GM18498 (cell line): ENCODE data around the gene CARD10.

Experiments
- ATAC-seq: cut with Tn5 transposase; IDR thresholded peaks from one replicate; pipeline ENCODE4 v1.9.1; 2021; ENCODE audit warnings: mild to moderate bottlenecking, moderate library complexity; ENCODE audit not compliant: unreplicated experiment

CARD10 gene

DNA sequence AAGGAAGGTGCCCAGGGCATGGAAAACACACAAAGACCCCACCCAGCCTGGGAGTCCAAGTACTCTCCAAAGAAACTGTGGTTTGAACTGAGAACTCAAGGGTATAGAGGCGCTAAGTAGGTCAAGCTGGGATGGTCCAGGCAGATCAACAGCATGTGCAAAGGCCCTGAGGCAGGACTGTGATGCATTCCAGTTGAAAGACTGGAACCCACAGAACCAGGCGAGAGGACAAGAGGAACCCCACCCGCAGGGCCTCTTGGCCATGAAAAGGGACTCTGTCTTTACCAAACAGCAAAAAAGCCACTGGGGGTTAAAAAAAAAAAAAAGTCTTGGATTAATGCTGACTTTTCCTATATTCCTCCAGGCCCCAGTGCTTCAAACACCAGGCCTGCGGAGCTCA lies 14.3 kb downstream of the CARD10 start:
- ATAC-seq = no peak

DNA sequence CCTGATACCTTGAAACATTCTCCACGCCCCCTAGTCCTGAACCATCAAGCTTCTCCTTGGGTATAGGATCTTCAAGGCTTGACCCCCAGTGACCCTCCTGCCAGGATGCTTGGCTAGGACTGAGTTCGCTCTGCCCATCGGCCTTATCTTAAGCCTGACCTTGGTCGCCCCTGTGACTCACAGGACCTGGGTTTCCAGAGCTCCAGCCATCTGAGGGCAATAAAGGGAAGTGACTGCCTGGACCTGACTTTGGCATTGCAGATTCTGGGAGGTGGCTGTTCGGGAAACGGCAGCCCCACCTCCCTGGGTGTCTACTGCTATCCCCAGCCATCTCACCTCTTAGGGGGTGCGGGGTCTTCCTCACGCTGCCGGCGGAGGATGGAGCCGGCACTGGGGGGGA lies 15.4 kb downstream of the CARD10 start:
- no peak for ATAC-seq

DNA sequence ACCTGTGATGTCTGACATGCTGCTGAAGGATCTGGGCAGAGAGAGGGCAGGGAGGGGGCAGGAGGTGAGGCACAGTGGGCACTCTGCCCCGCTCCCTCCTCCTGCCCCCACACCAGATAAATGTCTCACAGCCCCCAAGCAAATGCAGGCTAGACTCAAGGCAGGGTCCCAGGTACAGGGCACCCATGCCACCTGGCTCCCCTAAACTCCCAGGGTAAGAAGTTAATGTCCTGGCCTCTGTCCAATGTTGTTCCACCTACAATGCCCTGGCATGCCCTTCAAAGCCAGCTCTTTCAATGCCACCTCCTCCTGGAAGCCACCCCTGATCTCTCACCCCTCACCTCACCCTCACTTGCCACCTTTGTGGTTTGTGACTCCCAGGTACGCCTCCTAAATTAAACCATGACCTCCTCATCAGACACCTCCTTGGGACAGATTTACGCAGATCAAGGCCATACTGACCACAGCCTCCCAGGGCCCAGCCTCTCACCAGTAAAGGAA lies 16.0 kb downstream of the CARD10 start:
- ATAC-seq = no peak

DNA sequence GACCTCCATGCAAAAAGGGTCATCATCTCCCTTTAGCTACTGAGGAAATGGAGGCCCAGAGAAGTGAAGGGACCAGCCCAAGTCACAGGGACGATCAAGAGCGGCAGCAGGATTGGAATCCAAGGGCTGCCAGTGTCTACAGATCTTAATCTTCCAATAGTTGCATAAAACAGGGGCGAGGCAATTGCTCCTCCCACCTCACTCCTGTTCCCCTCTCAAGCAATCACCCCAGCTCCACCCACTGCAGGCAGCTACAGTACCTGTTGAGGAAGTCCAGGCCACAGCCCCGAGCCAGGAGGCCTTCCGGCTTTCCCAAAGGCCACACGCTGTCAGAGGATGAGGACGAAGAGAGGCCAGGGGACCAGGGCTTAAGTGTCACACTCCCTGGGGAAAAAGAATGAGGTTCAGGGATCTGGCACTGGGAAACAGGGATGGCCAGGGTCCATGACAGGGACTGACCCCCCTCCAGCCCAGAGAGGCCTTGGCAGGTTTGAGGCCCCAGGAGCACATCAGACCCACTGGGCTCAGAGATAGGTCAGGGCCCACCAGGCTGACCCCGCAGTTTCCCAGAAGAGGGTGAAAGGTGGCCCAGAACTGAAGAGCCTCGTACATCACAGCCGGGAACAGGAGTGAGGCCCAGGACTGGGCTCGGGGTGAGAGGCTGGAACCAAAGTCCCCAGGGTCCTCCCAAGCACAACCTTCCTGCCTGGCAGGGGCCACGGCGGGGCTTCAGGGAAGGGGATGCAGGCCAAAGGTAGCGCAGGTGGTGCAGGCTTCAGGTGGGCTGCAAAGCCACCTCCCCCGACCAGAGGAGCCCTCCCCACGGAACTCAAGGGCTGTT lies 16.7 kb downstream of the CARD10 start:
- ATAC-seq = no peak

DNA sequence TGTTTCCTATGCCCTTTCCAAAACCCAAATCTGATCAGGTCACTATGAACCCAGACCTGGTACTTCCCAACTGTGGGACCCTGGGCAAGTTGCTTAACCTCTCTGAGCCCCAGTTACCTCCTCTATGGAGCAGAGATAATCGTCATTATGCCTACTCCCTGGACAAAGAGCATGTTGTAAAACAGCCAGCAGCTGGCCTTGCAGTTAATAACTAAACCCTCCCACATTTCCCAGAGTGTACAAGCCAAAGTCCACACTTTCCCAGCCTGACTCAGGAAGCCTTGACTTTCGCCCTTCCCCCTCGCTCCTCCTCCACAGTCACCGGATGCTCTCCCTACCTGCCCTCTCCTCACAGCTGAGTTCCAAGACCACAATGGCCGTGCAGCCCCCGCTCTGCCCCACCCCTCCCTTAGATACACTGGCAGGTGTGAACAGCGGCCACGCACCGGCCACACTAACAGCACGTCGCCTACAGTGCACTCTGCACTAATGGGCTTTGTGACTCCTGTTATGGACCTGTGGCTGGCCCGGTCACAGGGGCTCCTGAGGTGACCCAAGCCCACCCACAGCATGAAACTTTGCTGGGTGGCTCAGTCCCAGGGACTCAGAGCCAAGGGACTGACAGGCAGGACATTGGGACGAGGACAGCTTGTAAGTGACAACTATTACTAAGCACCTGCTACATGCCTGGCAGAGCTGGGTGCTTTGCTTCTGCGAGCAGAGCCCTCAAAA lies 17.4 kb downstream of the CARD10 start:
- ATAC-seq = no peak

DNA sequence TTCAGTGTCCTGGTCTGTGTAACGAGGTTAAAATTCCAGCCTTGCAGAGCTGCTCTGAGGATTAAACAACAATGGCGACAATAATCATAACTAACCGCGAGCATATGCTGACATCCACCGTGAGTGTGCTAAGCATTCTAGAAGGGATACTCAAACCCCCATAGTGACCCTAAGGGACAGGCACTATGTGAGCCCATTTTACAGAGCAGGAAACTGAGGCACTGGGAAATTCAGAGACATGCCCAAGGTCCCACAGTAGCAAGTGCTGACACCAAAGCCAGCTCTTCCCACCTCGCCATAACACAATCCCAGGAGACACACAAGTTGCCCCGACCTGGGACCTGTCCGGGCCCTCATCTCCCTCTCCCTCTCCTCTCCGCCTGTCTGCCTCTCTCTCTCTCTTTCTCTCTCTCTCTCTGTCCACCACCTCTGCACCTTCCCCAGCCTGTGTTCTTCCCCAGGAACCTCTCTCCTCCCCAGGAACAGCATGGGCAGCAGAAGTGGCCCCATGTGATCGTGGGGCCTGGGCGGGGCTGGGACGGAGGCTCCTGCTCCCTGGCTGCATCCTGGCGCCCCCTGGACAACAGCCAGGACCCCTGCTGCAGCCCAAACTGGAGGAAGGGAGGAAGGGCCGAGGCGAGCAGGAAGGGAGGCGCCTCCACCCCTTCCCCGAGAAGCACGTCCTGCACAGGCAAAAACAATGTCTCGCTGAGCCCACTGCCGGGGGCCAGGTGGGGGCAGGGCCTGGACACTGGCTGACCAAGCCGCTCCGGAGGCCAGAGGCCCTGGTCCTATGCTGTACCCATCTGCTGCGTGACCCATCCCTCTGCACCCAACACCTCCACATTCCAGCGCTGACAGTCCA lies 18.2 kb downstream of the CARD10 start:
- no peak for ATAC-seq

DNA sequence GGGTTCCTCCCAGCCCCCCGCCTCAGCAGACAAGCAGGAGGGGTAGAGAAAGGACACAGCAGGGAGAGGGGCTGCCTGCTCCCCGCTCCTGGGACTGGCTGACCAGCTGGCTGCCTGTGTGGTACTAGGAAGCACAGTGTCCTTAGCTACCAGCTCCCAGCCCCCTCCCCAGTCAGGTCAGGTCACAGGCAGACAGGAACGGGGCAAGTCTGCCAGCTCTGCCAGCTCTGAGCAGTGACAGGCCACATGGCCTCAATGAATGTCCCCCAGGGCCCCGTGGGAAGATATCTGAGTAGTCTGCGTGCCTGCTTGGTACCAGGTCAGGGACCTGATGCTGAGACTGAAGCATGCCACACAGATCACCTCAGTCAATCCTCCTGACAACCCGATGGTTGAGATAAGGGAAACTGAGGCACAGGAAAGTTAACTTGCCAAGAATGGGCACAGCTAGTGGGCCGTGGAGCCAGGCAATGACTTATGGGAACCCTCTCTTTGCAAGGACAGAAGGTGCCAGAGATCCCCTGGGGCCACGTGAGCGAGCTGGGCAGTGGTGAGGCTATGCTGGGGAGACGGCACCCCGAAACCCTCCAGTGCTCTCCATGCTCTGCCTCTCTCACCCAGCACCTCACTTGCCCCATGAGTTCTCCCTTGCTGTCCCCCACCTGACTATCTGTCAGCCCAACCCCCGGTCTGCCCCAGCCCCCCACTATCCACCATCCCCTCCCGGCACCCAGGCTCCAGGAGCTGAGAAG lies 19.2 kb downstream of the CARD10 start:
- no peak for ATAC-seq

DNA sequence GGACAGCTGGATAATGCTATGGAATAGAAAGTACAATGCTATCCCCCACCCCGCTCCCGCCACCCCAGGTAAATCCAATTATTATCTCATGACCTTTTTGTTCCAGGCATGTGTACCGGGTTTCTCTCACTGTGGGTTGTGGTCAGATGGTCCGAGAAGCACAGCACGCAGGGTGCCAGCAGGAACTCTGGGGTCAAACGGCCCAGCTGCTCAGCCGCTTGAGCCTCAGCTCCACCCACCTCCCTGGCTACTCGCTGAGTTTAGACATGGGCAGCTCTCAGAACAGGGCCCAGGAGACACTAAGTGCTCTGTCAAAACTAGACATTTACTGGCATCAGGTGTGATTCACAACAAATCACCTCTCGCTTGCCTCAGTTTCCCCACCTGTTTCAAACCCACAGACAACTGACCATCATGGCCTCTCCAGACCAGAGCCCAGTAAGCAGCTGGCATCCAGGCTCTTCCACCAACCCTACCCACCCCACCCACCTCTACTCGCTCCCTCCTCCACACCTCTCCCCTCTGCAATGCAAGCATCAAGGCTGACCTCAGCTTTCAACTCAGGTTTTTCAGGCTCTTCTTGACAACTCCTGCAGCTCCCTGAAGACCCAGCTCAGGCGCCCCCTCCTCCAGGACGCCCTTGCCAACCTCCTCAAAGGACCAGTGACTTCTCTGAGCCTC lies 20.0 kb downstream of the CARD10 start:
- ATAC-seq = no peak

DNA sequence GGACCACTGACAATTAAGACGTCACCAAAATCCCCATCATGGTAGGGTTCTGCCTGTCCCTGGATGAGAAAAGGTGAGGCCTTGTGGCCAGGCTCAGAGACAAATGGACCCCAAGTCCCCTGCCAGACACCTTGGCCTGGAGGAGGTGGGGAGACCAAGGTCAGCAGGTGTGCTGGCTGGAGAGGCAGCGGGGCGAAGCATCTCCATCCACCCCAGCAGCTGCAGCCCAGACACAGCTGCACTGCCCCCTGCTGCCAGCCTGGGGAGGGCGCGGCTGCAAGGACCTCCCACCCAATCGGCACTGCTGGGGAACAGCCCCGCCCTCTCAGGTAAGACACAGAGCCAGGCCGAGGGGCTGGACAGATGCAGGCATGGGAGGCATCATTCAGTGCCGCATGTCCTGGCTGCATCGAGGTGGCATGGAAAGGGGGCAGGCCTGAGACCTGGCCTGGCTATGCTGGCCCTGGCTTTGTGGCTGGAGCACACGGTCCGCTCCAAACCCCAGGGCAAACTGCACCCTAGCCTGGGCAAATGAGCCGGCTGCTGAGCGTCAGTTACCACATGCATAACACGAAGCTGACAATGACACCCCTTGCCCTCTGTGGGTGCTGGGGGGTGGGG lies 20.8 kb downstream of the CARD10 start:
- ATAC-seq = no peak

DNA sequence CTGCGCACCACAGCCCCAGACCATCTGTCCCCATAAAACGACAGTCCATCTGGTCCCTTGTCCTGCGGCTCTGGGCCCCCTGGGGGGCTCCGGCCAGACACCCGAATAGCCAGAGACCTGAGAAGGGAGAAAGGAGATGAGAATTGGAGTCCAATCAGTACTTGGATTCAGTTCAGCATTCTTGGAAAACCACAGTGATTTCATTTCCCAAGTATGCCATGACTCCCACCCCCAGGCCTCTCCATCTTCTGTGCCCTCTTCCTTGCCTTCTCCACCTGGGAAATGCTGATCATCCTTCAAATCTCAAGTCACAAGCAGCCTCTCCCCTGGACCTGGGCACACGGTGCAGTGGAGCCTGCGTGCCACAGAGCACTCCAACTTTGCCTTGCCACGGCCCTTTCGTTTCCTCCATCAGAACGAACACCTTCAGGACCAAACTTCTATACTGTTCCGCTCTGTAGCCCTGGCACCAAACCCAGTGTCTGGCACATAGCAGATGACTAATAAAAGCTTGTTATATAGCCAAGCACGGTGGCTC lies 22.1 kb downstream of the CARD10 start:
- ATAC-seq = no peak

DNA sequence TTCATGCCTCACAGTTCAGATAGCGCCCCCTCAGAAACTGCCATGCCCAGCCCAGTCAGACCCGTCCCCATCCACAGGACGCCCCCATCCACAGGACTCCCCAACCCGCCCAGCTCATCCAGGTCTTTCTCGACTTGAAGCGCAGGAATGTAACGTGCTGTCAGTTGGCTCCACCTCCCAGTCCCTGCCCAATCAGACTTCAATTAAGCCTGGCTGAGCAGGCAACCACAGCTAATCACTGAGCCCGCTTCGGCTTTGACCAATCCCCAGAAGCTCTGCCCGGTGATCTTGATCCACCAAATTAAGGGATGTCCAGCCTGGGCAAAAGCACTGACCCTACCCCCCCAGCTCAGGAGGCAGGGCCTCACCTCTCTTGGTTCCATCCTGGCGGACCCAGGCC lies 22.6 kb downstream of the CARD10 start:
- no peak for ATAC-seq

DNA sequence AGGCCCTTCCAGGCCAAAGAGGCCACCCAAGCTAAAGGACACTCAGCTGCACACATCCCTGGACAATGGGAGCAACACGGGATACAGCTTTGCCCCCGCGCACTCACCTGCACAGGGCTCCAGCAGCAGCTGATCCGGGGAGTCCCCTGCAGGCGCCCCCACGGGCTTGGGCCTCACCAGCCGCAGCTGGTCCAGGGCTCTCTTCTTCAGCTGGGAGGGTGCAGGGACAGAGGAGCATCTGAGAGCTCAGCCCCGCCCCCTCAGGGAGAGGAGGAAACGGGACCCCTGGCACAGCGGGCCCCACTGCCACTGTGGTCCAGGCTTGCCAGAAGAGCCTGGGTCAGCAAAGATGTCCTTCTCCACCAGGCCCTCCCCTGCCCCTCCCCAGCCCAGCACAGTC lies 25.2 kb downstream of the CARD10 start:
- no peak for ATAC-seq

DNA sequence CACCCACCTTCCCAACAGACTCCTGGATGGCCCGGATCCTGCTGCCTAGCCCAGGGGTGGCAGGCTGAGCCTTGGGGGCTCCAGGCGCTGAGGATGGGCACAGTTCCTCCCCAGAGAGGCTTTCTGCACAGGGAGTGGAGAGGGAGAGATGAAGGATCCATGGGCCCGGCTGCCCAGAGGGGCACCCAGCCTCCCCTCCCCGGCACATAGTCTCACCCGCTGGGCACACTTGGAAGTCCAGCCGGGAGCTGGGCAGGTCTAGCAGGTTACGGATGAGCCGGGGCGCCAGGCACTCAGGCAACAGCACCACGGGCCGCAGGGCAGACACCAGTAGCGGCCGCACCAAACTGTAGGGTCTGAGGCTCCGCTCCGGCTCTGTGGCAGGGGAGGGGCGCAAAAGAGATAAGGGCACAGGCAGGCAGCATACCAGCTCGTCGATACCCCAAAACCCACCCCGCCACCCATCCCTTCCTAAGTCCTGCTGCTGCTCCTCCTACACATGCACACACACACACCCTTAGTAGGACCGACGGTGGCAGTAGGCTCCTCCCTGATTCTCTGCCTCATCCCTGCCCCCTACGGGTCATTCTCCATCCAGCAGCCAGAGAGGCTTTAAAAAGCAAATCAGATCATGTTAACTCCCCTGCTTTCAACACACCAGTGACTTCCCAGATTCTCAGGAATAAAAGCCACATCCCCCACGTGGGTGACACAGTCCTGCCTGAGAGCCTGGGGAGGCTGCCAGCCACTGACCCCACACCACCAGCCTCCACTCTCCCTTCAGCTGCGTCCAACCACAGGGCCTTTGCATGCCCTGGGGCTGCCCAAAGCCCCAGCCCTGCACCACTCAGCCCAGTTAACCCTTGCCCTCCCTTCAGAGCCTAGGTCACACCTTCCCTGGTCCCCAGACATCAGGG lies 26.5 kb downstream of the CARD10 start:
- ATAC-seq = no peak

DNA sequence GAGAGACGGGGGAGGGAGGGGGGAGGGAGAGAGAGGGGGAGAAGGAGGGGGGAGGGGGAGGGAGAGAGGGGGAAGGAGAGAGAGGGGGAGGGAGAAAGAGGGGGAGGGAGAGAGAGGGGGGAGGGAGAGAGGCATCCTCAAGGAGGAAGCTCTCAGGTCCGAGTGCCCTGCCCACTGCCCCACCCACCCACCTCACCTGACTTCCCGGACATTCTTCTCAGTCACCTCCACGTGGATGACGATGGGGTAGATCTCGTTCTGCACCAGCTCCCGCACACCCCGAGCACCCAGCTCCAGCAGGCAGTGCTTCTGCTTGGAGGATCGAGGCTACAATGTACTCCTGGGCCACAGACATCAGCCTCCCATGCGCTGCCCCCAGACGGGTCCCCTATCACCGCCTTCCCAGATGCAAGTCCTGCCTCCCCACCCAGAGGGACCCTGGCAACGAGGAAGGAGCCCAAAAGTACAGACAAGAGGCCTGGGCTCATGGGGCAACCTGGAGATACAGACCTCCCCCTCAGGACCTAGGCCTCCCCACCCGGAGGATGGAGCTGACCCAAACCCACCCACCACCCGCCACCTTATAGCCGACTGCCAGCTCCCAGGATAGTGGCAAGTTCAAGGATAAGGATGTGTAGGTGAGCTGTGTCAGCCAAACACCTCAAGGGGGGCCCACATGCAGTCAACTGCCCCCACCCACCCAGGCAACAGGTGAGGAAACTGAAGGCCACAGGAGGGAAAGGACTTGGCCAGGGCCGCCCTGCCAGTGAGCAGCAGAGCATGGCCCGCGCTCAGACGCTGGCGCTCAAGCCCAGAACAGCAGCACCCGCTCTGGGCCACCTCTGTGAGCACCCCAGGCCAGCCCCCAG lies 27.4 kb downstream of the CARD10 start:
- ATAC-seq = no peak

DNA sequence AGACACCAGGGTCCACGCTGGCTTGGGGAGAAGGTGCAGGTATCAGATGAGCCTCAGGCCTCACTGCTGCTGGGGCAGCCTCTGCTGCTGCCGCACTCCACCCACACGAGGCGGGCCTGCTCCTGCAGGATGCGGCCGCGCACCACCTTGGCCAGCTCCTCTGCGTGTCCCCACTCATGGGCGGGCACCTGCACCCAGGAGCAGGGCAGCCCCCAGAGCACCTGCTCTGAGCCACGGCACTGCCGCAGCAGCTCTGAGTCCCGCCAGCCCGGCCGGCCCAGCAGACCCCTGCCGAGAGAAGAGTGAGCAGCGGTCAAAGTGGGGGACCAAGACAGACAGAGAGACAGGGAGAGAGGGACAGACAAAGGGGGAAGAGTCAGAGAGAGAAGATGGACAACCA lies 28.1 kb downstream of the CARD10 start:
- no peak for ATAC-seq

DNA sequence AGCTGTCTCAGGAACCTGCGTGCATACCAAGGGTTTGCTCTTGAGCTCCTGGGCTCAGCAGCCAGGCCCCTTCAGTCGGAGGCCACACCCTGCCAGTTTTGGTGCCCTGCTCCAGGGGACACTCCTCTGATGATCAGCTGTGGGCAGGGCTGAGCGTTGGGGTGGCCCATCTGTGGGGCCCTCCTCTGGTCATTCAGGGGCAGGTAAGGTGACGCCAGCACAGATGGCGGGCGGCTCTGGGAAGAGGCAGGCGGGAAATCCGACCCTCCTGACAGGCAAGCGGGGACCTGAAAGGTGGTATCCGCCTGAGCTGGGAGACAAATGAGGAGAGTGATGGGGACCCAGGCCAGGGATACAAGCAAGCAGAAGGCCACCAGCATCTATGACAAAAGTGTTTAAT lies 29.2 kb downstream of the CARD10 start:
- ATAC-seq = no peak
